HEK293 (cell line): ENCODE results near the gene MED29.
A peak's percentile ranks its signal among the peaks of the same experiment; 100 is the strongest.

ENCODE experiments used
- EGR2 ChIP-seq: fragments of 450-650 bp; formaldehyde crosslinking; IDR thresholded peaks from 2 replicates; pipeline ENCODE4 v1.5.1; 2016; ENCODE audit warnings: low read depth, missing biosample characterization, missing genetic modification characterization
- KLF7 ChIP-seq: fragments of 450-650 bp; formaldehyde crosslinking; IDR thresholded peaks from 2 replicates; pipeline ENCODE4 v1.5.1; 2016; ENCODE audit warnings: missing biosample characterization, missing genetic modification characterization, borderline replicate concordance
- MZF1 ChIP-seq: fragments of 450-650 bp; formaldehyde crosslinking; IDR thresholded peaks from 2 replicates; pipeline ENCODE4 v1.5.1; 2017; ENCODE audit warnings: missing biosample characterization, missing genetic modification characterization, borderline replicate concordance
- PRDM1 ChIP-seq: fragments of 450-650 bp; formaldehyde crosslinking; IDR thresholded peaks from 2 replicates; pipeline ENCODE4; 2016; ENCODE audit warnings: missing biosample characterization, missing genetic modification characterization
- TCF7L2 ChIP-seq: IDR thresholded peaks from 2 replicates; pipeline ENCODE4 v1.6.1; 2011; ENCODE audit warnings: low read depth, mild to moderate bottlenecking, inconsistent platforms, low read length, moderate library complexity, borderline replicate concordance
- WT1 ChIP-seq: fragments of 450-650 bp; formaldehyde crosslinking; IDR thresholded peaks from 2 replicates; pipeline ENCODE4 v1.5.1; 2016; ENCODE audit warnings: missing biosample characterization, missing genetic modification characterization
- ZNF114 ChIP-seq: fragments of 450-650 bp; formaldehyde crosslinking; IDR thresholded peaks from 2 replicates; pipeline ENCODE4 v1.5.0; 2017; ENCODE audit warnings: missing biosample characterization, missing genetic modification characterization
- ZNF132 ChIP-seq: fragments of 450-650 bp; formaldehyde crosslinking; IDR thresholded peaks from 2 replicates; pipeline ENCODE4 v1.5.1; 2017; ENCODE audit warnings: missing biosample characterization, missing genetic modification characterization, borderline replicate concordance
- ZNF16 ChIP-seq: fragments of 450-650 bp; formaldehyde crosslinking; IDR thresholded peaks from 2 replicates; pipeline ENCODE4 v1.5.1; 2016; ENCODE audit warnings: low read depth, missing biosample characterization, missing genetic modification characterization
- ZNF169 ChIP-seq: fragments of 450-650 bp; formaldehyde crosslinking; IDR thresholded peaks from 2 replicates; pipeline ENCODE4 v1.5.1; 2016; ENCODE audit warnings: missing biosample characterization, missing genetic modification characterization
- ZNF221 ChIP-seq: fragments of 450-650 bp; formaldehyde crosslinking; IDR thresholded peaks from 2 replicates; pipeline ENCODE4 v1.5.1; 2017; ENCODE audit warnings: missing biosample characterization, missing genetic modification characterization, borderline replicate concordance
- ZNF423 ChIP-seq: fragments of 450-650 bp; formaldehyde crosslinking; IDR thresholded peaks from 2 replicates; pipeline ENCODE4 v1.5.1; 2016; ENCODE audit warnings: missing biosample characterization, missing genetic modification characterization
- ZNF549 ChIP-seq: fragments of 450-650 bp; IDR thresholded peaks from 2 replicates; pipeline ENCODE4 v1.5.1; 2018; ENCODE audit warnings: missing biosample characterization, missing genetic modification characterization, mild to moderate bottlenecking, inconsistent platforms, moderate library complexity
- ZNF555 ChIP-seq: fragments of 450-650 bp; formaldehyde crosslinking; conservative IDR thresholded peaks from 2 replicates; pipeline ENCODE4 v1.5.1; 2017; ENCODE audit warnings: missing biosample characterization, mild to moderate bottlenecking, missing genetic modification characterization, inconsistent platforms
- ZNF571 ChIP-seq: fragments of 450-650 bp; formaldehyde crosslinking; IDR thresholded peaks from 2 replicates; pipeline ENCODE4 v1.5.0; 2017; ENCODE audit warnings: missing biosample characterization, missing genetic modification characterization
- ZNF623 ChIP-seq: fragments of 450-650 bp; formaldehyde crosslinking; IDR thresholded peaks from 2 replicates; pipeline ENCODE4 v1.5.1; 2016; ENCODE audit warnings: missing biosample characterization, missing genetic modification characterization
- ZNF670 ChIP-seq: fragments of 450-650 bp; formaldehyde crosslinking; IDR thresholded peaks from 2 replicates; pipeline ENCODE4 v1.5.1; 2016; ENCODE audit warnings: missing biosample characterization, missing genetic modification characterization, low read depth
- ZNF776 ChIP-seq: fragments of 450-650 bp; formaldehyde crosslinking; IDR thresholded peaks from 2 replicates; pipeline ENCODE4 v1.5.0; 2017; ENCODE audit warnings: missing biosample characterization, missing genetic modification characterization, borderline replicate concordance
- ZNF777 ChIP-seq: fragments of 450-650 bp; formaldehyde crosslinking; IDR thresholded peaks from 2 replicates; pipeline ENCODE4 v1.5.1; 2017; ENCODE audit warnings: missing biosample characterization, missing genetic modification characterization, borderline replicate concordance
- TF ChIP-seq, protein P1 (sequence below): fragments of 450-650 bp; IDR thresholded peaks from 2 replicates; pipeline ENCODE4 v1.5.1; 2018; ENCODE audit warnings: missing biosample characterization, mild to moderate bottlenecking, missing genetic modification characterization
- TF ChIP-seq, protein P2 (sequence below): fragments of 450-650 bp; formaldehyde crosslinking; IDR thresholded peaks from 2 replicates; pipeline ENCODE4 v1.5.1; 2017; ENCODE audit warnings: missing biosample characterization, missing genetic modification characterization
- TF ChIP-seq, protein P3 (sequence below): fragments of 450-650 bp; formaldehyde crosslinking; IDR thresholded peaks from 2 replicates; pipeline ENCODE4 v1.5.1; 2016; ENCODE audit warnings: missing biosample characterization, missing genetic modification characterization
- TF ChIP-seq, protein P4 (sequence below): fragments of 450-650 bp; formaldehyde crosslinking; IDR thresholded peaks from 2 replicates; pipeline ENCODE4 v1.5.1; 2016; ENCODE audit warnings: missing biosample characterization, missing genetic modification characterization, borderline replicate concordance
- TF ChIP-seq, protein P5 (sequence below): fragments of 450-650 bp; formaldehyde crosslinking; IDR thresholded peaks from 2 replicates; pipeline ENCODE4 v1.5.1; 2017; ENCODE audit warnings: missing biosample characterization, mild to moderate bottlenecking, missing genetic modification characterization, moderate library complexity
- TF ChIP-seq, protein P6 (sequence below): fragments of 450-650 bp; formaldehyde crosslinking; IDR thresholded peaks from 2 replicates; pipeline ENCODE4; 2016; ENCODE audit warnings: missing biosample characterization, missing genetic modification characterization

MED29 gene

DNA sequence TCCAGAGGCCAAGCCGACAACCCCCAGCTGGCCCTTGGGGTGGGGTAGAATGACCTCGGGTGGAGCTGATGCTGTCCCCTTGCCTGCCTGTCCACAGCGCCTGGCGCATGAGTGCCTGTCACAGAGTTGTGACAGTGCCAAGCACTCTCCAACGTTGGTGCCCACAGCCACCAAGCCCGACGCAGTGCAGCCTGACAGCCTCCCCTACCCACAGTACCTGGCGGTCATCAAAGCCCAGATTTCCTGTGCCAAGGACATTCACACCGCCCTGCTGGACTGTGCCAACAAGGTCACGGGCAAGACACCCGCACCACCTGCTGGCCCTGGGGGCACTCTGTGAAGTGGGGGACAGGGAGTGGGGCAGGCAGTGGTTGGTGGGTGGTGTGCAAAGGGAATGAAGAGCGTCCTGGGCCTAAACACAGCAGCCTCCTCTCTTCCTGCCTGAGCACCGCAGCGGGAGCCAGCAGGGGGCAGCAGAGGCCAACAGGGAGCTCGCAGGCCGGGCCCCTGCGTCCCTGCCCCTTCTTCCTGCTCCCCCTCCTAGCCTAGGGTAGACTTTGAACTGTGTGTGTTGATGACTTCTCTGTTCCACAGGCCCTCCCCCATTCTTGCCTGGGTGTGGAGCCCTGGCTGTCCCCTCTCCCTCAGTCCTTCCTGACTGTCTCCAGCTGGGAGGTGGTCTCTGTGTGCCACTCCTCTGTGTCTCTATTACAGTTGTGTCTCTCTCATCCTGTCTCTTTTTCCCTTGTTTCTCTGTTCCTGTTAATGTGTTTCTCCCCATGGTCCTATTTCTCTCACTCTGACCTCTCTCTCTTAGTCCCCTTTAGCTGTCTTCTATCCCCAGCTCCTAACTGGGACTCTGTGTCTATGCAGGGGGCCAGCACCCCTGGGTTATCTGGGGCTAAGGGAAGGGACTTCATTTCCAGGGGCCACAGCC is 6.5 kb downstream of the MED29 start (continued):
- TF ChIP-seq, protein P1, sequence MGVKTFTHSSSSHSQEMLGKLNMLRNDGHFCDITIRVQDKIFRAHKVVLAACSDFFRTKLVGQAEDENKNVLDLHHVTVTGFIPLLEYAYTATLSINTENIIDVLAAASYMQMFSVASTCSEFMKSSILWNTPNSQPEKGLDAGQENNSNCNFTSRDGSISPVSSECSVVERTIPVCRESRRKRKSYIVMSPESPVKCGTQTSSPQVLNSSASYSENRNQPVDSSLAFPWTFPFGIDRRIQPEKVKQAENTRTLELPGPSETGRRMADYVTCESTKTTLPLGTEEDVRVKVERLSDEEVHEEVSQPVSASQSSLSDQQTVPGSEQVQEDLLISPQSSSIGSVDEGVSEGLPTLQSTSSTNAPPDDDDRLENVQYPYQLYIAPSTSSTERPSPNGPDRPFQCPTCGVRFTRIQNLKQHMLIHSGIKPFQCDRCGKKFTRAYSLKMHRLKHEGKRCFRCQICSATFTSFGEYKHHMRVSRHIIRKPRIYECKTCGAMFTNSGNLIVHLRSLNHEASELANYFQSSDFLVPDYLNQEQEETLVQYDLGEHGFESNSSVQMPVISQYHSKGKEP (tag by site-specific recombination), result no peak
- no peak for TF ChIP-seq KLF7 (tag by site-specific recombination)
- no peak for TF ChIP-seq ZNF670 (tag by site-specific recombination)
- TF ChIP-seq ZNF221 (tag by site-specific recombination), result no peak
- no peak for TF ChIP-seq ZNF16
- TF ChIP-seq ZNF132, result no peak
- no peak for TF ChIP-seq ZNF169 (tag by site-specific recombination)
- no peak for TF ChIP-seq ZNF555 (tag by site-specific recombination)
- TF ChIP-seq ZNF777 (tag by site-specific recombination), result no peak
- TF ChIP-seq, protein P2, sequence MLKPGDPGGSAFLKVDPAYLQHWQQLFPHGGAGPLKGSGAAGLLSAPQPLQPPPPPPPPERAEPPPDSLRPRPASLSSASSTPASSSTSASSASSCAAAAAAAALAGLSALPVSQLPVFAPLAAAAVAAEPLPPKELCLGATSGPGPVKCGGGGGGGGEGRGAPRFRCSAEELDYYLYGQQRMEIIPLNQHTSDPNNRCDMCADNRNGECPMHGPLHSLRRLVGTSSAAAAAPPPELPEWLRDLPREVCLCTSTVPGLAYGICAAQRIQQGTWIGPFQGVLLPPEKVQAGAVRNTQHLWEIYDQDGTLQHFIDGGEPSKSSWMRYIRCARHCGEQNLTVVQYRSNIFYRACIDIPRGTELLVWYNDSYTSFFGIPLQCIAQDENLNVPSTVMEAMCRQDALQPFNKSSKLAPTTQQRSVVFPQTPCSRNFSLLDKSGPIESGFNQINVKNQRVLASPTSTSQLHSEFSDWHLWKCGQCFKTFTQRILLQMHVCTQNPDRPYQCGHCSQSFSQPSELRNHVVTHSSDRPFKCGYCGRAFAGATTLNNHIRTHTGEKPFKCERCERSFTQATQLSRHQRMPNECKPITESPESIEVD, result no peak
- TF ChIP-seq, protein P3, sequence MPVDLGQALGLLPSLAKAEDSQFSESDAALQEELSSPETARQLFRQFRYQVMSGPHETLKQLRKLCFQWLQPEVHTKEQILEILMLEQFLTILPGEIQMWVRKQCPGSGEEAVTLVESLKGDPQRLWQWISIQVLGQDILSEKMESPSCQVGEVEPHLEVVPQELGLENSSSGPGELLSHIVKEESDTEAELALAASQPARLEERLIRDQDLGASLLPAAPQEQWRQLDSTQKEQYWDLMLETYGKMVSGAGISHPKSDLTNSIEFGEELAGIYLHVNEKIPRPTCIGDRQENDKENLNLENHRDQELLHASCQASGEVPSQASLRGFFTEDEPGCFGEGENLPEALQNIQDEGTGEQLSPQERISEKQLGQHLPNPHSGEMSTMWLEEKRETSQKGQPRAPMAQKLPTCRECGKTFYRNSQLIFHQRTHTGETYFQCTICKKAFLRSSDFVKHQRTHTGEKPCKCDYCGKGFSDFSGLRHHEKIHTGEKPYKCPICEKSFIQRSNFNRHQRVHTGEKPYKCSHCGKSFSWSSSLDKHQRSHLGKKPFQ (tag by site-specific recombination), result no peak
- no peak for TF ChIP-seq ZNF114 (tag by site-specific recombination)
- peak; percentile 56 for TF ChIP-seq MZF1
- no peak for TF ChIP-seq PRDM1 (tag by site-specific recombination)
- TF ChIP-seq ZNF571, result no peak
- TF ChIP-seq EGR2, result peak; percentile 28; the same call in 1 of the 2 replicates
- TF ChIP-seq ZNF549 (tag by site-specific recombination), result no peak
- no peak for TF ChIP-seq WT1 (tag by site-specific recombination)
- TF ChIP-seq, protein P4, sequence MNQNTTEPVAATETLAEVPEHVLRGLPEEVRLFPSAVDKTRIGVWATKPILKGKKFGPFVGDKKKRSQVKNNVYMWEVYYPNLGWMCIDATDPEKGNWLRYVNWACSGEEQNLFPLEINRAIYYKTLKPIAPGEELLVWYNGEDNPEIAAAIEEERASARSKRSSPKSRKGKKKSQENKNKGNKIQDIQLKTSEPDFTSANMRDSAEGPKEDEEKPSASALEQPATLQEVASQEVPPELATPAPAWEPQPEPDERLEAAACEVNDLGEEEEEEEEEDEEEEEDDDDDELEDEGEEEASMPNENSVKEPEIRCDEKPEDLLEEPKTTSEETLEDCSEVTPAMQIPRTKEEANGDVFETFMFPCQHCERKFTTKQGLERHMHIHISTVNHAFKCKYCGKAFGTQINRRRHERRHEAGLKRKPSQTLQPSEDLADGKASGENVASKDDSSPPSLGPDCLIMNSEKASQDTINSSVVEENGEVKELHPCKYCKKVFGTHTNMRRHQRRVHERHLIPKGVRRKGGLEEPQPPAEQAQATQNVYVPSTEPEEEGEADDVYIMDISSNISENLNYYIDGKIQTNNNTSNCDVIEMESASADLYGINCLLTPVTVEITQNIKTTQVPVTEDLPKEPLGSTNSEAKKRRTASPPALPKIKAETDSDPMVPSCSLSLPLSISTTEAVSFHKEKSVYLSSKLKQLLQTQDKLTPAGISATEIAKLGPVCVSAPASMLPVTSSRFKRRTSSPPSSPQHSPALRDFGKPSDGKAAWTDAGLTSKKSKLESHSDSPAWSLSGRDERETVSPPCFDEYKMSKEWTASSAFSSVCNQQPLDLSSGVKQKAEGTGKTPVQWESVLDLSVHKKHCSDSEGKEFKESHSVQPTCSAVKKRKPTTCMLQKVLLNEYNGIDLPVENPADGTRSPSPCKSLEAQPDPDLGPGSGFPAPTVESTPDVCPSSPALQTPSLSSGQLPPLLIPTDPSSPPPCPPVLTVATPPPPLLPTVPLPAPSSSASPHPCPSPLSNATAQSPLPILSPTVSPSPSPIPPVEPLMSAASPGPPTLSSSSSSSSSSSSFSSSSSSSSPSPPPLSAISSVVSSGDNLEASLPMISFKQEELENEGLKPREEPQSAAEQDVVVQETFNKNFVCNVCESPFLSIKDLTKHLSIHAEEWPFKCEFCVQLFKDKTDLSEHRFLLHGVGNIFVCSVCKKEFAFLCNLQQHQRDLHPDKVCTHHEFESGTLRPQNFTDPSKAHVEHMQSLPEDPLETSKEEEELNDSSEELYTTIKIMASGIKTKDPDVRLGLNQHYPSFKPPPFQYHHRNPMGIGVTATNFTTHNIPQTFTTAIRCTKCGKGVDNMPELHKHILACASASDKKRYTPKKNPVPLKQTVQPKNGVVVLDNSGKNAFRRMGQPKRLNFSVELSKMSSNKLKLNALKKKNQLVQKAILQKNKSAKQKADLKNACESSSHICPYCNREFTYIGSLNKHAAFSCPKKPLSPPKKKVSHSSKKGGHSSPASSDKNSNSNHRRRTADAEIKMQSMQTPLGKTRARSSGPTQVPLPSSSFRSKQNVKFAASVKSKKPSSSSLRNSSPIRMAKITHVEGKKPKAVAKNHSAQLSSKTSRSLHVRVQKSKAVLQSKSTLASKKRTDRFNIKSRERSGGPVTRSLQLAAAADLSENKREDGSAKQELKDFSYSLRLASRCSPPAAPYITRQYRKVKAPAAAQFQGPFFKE (tag by site-specific recombination), result no peak; the same call in 1 of the 2 replicates
- TF ChIP-seq, protein P5, sequence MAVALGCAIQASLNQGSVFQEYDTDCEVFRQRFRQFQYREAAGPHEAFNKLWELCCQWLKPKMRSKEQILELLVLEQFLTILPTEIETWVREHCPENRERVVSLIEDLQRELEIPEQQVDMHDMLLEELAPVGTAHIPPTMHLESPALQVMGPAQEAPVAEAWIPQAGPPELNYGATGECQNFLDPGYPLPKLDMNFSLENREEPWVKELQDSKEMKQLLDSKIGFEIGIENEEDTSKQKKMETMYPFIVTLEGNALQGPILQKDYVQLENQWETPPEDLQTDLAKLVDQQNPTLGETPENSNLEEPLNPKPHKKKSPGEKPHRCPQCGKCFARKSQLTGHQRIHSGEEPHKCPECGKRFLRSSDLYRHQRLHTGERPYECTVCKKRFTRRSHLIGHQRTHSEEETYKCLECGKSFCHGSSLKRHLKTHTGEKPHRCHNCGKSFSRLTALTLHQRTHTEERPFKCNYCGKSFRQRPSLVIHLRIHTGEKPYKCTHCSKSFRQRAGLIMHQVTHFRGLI (tag by site-specific recombination), result no peak
- no peak for TF ChIP-seq TCF7L2
- 0 out of 2 replicates have a peak, but pooled peaks have one; percentile 6 for TF ChIP-seq ZNF623 (tag by site-specific recombination)
- TF ChIP-seq, protein P6, sequence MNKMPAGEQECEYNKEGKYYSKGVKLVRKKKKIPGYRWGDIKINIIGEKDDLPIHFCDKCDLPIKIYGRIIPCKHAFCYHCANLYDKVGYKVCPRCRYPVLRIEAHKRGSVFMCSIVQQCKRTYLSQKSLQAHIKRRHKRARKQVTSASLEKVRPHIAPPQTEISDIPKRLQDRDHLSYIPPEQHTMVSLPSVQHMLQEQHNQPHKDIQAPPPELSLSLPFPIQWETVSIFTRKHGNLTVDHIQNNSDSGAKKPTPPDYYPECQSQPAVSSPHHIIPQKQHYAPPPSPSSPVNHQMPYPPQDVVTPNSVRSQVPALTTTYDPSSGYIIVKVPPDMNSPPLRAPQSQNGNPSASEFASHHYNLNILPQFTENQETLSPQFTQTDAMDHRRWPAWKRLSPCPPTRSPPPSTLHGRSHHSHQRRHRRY, result no peak
- no peak for TF ChIP-seq ZNF776 (tag by site-specific recombination)
- TF ChIP-seq ZNF423 (tag by site-specific recombination), result no peak
